Breast epithelium (tissue), 4 donors: Measurements from ENCODE around the gene STPG3. TPM values are rescaled to one million over a fixed set of nuclear protein-coding genes. Genes with fewer than 3 reads are reported as not detected.
"Not testable (repeated sequence)": the region's sequence is repeated elsewhere in the genome, so short reads cannot be mapped to it uniquely, and the experiment has no call there.

ENCODE experiments used
- DNase-seq, 2 donors: peaks; one replicate each; pipeline ENCODE4 v3.0.0-alpha.2; 2019; ENCODE audit warnings: low spot score in 2 of 2
- H3K27ac ChIP-seq, 2 donors: fragments of 200-600 bp; sonication (generic) in 1 of 2; one replicate each; pipeline ENCODE4 v1.5.1; 2016 to 2019; ENCODE audit warnings: mild to moderate bottlenecking in 1 of 2
- H3K27me3 ChIP-seq, 2 donors: fragments of 200-600 bp; sonication (generic) in 1 of 2; one replicate each; pipeline versions ENCODE4 v1.5.1 to v1.6.0; 2017 to 2019; ENCODE audit warnings: control low read depth in 1 of 2, mild to moderate bottlenecking in 1 of 2
- H3K36me3 ChIP-seq: fragments of 200-600 bp; one replicate; pipeline ENCODE4 v1.5.1; 2019
- H3K4me1 ChIP-seq, 2 donors: fragments of 200-600 bp; sonication (generic); one replicate each; pipeline ENCODE4 v1.5.1; 2016 to 2019; ENCODE audit warnings: control low read depth in 1 of 2
- H3K4me3 ChIP-seq, 3 donors: fragments of 200-600 bp; sonication (generic); 1 replicate in 2 of 3; 2 replicates in 1 of 3; pipeline ENCODE4 v1.5.1; 2016 to 2019; ENCODE audit warnings: mild to moderate bottlenecking in 3 of 3, moderate library complexity in 2 of 3
- H3K9me3 ChIP-seq, 2 donors: fragments of 200-600 bp; sonication (generic) in 1 of 2; one replicate each; pipeline ENCODE4 v1.5.1; 2016 to 2019; ENCODE audit warnings: control low read depth in 1 of 2
- CTCF ChIP-seq, 3 donors: fragments of 450-650 bp; IDR thresholded peaks; one replicate each; pipeline ENCODE4 v1.5.1; 2016 to 2017; ENCODE audit warnings: antibody characterized with exemption in 3 of 3, mild to moderate bottlenecking in 3 of 3, moderate library complexity in 3 of 3
- POLR2A ChIP-seq: fragments of 450-650 bp; IDR thresholded peaks from one replicate; pipeline ENCODE4 v1.6.1; 2016; ENCODE audit warnings: antibody characterized with exemption, mild to moderate bottlenecking, moderate library complexity
- POLR2AphosphoS5 ChIP-seq, 3 donors: sonication (generic); formaldehyde crosslinking; IDR thresholded peaks; one replicate each; pipeline ENCODE4 v1.6.1; 2017; ENCODE audit warnings: antibody characterized with exemption in 3 of 3
- intact Hi-C: fragments of 100-400 bp; cut with DNase I; formaldehyde crosslinking; loops from one replicate; pipeline ENCODE4 v1.15.1; 2023; ENCODE audit warnings: low total_unique reads
- total RNA-seq, 3 donors: library from RNA; depleted of rRNA; stranded (reverse); fragments of >200 nt; gene quantifications; one replicate each; pipeline ENCODE4 v1.1.0, GENCODE V29; 2016

The STPG3 gene
- total RNA-seq, 3 donors from 2014 or later: not detected

DNA sequence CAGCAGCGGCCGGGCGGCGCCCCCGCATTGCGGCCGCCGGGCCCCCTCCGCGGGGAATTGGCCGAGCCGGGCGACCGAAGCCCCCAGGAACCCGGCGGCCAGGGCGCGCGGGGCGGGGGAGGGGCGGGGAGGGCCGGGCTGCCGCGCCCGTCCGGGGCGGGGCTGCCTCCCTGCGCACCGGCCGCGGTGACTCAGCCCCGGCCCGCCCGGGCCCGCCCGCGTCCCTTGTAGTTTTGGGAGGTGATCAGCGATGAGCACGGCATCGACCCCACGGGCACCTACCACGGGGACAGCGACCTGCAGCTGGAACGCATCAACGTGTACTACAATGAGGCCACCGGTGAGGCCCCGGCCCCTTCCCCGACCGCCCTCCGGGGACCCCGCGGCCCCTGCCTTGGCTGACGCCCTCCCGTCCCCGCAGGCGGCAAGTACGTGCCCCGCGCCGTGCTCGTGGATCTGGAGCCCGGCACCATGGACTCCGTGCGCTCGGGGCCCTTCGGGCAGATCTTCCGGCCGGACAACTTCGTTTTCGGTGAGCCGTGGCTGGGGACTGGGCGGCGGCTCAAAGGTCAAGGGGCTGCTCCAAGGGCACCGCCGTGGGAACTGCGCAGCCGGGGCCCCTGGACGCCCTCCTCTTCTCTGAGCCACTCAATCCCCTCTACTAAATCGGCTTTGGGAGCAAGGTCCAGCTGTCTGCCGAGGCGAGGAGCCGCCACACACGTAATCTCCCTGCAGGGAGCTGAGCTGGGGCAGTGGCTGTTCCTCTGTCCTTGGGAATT, 9.4 kb upstream of the STPG3 start:
- H3K4me1 ChIP-seq: peaks cover 5 to 19% of the 10 kb centered on the region in 2 donors
- TF ChIP-seq POLR2AphosphoS5 (IDR thresholded peaks at IDR 0.05) (peak in 1 of 3 donors; percentile 48), POLR2A (no peak), CTCF (IDR thresholded peaks at IDR 0.05) (no peak)
- H3K27ac ChIP-seq: peak overlapping the region; percentile 83 to 99
- H3K9me3 ChIP-seq: no peaks in the 10 kb centered on the region
- intact Hi-C loops: no loop called here
- no peaks in the 10 kb centered on the region for H3K36me3 ChIP-seq
- peak overlapping the region; percentile 71 to 98 (median 76) for H3K4me3 ChIP-seq
- no peaks in the 10 kb centered on the region for H3K27me3 ChIP-seq
- peak in 1 of 2 donors; percentile 51 for DNase-seq

DNA sequence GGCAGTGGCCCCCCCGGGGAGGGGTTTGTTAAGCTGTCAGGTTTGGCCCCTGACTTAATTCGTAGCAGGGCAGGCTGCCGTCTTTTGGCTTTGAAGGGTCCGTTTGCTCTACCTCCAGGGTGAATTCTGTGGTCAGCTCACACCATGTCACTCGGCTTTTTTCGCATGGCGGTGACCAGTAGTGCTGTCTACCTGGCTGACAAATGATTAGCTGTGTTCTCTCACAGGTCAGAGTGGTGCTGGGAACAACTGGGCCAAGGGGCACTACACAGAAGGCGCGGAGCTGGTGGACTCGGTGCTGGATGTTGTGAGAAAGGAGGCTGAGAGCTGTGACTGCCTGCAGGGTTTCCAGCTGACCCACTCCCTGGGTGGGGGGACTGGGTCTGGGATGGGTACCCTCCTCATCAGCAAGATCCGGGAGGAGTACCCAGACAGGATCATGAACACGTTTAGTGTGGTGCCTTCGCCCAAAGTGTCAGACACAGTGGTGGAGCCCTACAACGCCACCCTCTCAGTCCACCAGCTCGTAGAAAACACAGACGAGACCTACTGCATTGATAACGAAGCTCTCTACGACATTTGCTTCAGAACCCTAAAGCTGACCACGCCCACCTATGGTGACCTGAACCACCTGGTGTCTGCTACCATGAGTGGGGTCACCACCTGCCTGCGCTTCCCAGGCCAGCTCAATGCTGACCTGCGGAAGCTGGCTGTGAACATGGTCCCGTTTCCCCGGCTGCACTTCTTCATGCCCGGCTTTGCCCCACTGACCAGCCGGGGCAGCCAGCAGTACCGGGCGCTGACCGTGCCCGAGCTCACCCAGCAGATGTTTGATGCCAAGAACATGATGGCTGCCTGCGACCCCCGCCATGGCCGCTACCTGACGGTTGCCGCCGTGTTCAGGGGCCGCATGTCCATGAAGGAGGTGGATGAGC, 8.6 kb upstream of the STPG3 start:
- DNase-seq: no peak
- TF ChIP-seq POLR2AphosphoS5 (IDR thresholded peaks at IDR 0.05) (peak in 1 of 3 donors; percentile 54), POLR2A (no peak), CTCF (IDR thresholded peaks at IDR 0.05) (no peak)
- H3K4me3 ChIP-seq: peak overlapping the region; percentile 71 to 98 (median 76)
- no peaks in the 10 kb centered on the region for H3K9me3 ChIP-seq
- peaks cover 5 to 14% of the 10 kb centered on the region in 2 donors for H3K4me1 ChIP-seq
- H3K27me3 ChIP-seq: no peaks in the 10 kb centered on the region
- intact Hi-C loops: no loop called here
- no peaks in the 10 kb centered on the region for H3K36me3 ChIP-seq
- H3K27ac ChIP-seq: peak overlapping the region; percentile 83 to 99

DNA sequence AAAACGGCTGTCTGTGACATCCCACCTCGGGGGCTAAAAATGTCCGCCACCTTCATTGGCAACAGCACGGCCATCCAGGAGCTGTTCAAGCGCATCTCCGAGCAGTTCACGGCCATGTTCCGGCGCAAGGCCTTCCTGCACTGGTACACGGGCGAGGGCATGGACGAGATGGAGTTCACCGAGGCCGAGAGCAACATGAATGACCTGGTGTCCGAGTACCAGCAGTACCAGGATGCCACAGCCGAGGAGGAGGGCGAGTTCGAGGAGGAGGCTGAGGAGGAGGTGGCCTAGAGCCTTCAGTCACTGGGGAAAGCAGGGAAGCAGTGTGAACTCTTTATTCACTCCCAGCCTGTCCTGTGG, 7.8 kb upstream of the STPG3 start:
- peak overlapping the region in 1 of 2 donors; percentile 30 for H3K27ac ChIP-seq
- intact Hi-C loops, H3K4me1 ChIP-seq, H3K36me3 ChIP-seq, H3K4me3 ChIP-seq, H3K9me3 ChIP-seq, DNase-seq, H3K27me3 ChIP-seq: not testable (repeated sequence)

- Histone ChIP-seq H3K27ac (peak overlapping the region in 1 of 2 donors; percentile 30), H3K36me3 (no peaks in the 10 kb centered on the region), H3K4me3 (no peak overlapping the region), H3K4me1 (peaks cover 5 to 6% of the 10 kb centered on the region in 2 donors), H3K27me3 (no peaks in the 10 kb centered on the region), H3K9me3 (no peaks in the 10 kb centered on the region)
- DNase-seq: no peak
- TF ChIP-seq POLR2A (no peak), POLR2AphosphoS5 (IDR thresholded peaks at IDR 0.05) (no peak), CTCF (IDR thresholded peaks at IDR 0.05) (no peak)
- intact Hi-C loops: no loop called here
Measured at GRCh38 chr9:137243626-137244485, 7.2 kb upstream of the STPG3 start.
